GM19351 (cell line): Measurements from ENCODE around the gene PRKCZ.
"Not testable (repeated sequence)": the region's sequence is repeated elsewhere in the genome, so short reads cannot be mapped to it uniquely, and the experiment has no call there.

Experiments used
- ATAC-seq: cut with Tn5 transposase; IDR thresholded peaks from one replicate; pipeline ENCODE4 v1.9.1; 2021; ENCODE audit warnings: mild to moderate bottlenecking, moderate library complexity; ENCODE audit not compliant: unreplicated experiment

PRKCZ gene

DNA sequence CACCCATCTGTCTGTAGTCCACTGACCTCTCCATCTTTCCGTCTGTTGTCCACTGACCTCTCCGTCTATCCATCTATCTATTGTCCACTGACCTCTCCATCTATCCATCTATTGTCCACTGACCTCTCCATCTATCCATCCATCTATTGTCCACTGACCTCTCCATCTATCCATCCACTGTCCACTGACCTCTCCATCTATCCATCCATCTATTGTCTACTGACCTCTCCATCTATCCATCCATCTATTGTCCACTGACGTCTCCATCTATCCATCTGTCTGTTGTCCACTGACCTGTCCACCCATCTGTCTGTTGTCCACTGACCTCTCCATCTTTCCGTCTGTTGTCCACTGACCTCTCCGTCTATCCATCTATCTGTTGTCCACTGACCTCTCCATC is 97.7 kb downstream of the PRKCZ start:
- ATAC-seq = not testable (repeated sequence)

DNA sequence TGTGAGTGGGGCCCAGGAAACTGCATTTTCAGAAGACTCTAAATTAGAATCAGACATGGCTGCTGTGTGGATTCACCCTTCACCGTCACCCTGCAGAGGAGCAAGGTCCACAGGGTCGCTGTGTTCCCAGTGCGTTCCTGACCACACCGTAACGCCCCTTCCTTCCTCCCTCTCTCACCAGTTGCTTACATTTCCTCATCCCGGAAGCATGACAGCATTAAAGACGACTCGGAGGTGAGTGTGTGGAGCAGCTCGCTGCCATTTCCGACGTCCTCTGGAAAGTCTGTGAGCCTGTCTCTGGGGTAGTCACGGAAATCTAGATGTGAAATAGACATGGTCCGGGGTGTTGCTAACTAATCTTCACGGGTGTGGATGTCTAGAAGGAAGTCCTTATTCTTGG is 98.5 kb downstream of the PRKCZ start:
- no peak for ATAC-seq

DNA sequence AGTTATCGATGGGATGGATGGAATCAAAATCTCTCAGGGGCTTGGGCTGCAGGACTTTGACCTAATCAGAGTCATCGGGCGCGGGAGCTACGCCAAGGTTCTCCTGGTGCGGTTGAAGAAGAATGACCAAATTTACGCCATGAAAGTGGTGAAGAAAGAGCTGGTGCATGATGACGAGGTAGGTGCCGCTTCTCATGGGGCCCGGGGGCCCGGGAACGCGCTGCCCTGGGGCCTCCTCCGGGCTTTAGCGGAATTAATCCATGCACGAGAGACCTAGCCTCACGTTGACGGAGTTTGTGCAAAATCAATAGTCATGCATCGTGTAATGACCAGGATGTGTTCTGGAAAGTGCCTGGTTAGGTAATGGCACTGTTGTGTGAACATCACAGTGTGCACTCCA is 100.6 kb downstream of the PRKCZ start:
- ATAC-seq = no peak

DNA sequence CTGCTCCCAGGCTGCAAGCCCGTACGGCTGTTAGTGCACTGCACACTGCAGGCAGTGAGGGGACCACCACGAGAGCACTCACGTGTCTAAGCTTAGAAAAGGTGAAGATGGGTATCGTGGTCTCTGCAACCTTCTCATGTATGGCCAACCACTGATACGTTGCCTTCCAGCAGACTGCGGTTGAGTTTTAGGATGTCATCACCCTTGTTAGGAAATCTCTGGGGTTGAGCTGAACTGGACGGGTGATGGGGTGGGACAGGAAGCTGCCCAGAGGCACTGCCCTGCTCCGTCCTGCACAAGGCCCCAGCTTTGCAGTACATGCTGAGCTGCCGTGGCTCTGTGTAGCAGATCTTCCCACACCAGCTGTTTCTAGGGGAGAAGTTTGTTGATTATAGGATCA is 101.0 kb downstream of the PRKCZ start:
- no peak for ATAC-seq

DNA sequence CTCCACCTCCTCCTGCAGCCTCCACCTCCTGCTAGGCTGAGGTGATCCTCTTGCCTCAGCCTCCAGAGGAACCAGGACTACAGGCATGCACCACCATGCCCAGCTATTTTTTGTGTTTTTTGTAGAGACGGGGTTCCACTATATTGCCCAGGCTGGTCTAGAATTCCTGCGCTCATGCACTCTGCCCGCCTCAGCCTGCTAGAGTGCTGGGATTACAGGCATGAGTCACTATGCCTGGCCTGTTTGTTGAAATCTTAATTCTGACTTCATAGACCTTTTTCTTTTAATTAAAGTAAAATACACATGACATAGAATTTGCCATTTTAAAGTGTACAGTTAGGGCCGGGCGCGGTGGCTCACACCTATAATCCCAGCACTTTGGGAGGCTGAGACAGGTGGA is 101.7 kb downstream of the PRKCZ start:
- no peak for ATAC-seq

DNA sequence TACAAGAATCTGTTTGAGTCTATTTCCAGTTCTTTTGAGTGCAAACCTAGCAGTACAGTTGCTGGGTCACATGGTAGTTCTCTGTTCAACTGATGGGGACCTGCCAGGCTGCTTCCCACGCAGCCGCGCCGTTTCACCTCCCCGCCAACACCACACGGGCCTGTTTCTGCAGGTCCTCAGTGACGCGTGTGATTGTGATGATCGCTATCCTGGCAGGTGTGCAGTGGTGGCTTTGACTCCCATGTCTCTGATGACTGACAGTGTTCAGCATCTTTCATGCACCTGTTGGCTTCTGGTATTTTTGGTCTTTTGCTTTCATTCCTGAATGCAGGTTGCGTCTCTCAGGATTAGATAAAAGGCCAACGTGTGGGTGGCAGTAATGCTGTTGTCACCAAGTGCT is 102.7 kb downstream of the PRKCZ start:
- no peak for ATAC-seq

DNA sequence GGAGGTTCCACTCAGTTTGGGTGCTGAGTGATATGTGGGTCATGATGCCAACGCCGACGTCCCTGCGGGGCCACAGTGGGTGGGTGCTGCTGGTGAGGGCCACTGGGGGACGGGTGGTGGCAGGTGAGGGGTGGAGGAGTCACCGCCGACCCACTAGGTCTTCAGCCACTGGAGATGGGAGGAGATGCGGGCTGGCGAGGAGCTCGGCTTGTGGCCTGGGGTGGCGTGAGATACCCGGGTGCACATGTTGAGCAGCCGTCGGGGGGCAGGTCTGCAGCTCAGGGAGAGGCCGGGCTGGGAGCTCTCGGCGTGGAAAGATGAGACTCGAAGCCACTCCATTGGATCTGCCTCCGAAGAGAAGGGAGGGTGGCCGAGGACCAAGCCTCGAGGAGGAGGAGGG is 103.8 kb downstream of the PRKCZ start:
- ATAC-seq = no peak

DNA sequence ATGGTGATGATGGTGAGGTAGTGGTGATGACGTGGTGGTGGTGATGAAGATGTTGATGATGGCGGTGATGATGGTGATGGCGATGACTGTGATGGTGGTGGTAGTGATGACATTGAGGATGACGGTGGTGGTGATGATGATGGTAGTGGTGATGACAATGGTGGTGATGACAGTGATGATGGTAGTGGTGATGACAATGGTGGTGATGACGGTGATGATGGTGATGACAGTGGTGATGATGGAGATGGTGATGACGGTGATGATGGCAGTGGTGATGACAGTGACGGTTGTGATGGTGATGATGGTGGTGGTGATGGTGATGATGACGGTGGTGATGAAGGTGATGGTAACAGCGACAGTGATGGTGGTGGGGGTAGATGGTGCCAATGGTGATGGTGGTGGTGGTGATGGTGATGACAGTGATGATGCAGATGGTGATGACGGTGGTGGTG is 105.0 kb downstream of the PRKCZ start:
- ATAC-seq = no peak

DNA sequence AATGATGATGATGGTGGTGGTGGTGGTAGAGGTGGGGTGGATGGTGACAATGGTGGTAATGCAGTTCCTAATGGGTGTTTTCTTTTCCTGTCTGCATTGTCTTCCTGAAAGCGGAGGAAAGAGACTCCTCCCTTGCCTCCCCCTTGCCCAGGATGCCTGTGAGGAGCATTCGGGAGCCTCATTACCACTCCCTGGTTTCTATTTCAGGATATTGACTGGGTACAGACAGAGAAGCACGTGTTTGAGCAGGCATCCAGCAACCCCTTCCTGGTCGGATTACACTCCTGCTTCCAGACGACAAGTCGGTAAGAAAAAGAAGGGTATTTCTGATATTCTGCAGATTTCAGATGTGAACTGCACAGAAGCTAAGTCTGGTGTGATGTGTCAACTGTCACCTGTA is 105.6 kb downstream of the PRKCZ start:
- no peak for ATAC-seq

DNA sequence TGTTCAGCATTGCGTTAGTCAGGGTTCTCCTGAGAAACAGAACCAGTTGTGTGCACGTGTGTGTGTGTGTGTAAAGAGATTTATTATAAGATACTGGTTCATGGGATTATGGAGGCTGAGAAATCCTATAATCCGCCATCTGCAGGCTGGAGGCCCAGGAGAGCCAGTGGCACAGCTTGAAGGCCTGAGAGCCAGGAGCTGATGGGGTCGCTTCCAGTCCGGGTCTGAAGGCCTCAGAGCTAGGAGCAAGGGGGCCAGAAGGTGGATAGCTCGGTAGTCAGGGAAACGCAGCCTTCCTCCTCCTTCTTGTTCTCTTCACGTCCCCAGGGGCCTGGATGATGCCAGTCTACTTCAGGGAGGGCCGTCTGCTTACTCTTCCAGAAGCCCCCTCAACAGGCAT is 106.7 kb downstream of the PRKCZ start:
- ATAC-seq = no peak

DNA sequence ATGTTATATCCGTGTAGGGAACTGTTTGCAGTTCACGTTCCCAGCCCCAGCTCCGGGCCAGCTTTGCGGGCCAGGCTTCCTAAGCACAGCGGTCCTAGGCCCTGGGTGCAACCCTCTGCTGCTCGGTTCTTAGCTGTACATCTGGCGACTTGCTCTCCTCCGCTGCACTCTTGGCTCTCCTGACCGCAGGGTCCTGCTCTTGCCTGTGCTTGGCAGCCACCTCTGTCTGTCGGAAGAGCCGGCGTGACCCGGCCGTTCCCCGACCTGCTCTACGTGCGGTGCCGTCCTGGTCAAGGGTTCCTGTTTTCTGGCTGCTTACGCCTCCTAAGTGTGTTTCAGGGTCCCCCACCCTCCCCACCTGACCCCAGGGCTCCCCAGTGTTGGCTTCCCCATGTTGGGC is 107.6 kb downstream of the PRKCZ start:
- no peak for ATAC-seq

DNA sequence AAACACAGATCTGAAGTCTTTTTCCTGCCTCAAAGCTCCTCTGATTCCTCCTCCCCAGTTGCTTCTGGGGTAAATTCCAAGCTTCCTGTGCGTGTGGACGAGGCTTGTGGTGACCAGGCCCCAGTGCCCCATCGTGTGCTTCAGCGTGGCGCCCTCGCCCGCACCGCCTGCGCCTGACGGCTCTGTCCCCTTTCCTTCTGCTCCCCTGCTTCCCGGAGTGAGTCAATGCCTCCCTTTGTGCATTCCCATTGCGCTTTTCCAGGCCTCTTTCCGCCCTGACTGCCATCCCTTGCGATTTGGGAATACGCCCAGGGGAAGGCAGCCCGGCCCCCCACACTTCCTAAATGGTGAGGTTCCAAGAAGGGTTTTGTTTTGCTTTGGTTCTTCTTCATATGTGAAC is 108.1 kb downstream of the PRKCZ start:
- no peak for ATAC-seq

DNA sequence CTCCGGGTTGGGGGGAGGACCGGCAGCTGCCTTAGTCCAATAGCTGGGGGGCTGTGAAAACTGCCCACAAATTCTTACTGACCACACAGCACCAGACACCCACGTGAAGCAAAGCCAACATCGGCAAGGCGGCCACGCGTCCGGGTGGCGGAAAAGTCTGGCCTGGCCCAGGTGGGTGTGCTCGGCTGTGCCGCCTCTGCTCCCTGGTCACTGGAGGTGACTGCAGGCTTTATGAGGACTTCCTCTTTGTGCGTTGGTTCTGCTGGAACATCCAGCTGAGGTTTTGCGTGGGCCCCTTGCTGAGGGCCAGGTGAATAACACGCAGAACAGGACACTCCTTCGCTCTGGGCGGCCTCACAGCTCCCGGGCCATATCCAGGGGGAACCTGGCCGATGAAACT is 108.9 kb downstream of the PRKCZ start:
- no peak for ATAC-seq

DNA sequence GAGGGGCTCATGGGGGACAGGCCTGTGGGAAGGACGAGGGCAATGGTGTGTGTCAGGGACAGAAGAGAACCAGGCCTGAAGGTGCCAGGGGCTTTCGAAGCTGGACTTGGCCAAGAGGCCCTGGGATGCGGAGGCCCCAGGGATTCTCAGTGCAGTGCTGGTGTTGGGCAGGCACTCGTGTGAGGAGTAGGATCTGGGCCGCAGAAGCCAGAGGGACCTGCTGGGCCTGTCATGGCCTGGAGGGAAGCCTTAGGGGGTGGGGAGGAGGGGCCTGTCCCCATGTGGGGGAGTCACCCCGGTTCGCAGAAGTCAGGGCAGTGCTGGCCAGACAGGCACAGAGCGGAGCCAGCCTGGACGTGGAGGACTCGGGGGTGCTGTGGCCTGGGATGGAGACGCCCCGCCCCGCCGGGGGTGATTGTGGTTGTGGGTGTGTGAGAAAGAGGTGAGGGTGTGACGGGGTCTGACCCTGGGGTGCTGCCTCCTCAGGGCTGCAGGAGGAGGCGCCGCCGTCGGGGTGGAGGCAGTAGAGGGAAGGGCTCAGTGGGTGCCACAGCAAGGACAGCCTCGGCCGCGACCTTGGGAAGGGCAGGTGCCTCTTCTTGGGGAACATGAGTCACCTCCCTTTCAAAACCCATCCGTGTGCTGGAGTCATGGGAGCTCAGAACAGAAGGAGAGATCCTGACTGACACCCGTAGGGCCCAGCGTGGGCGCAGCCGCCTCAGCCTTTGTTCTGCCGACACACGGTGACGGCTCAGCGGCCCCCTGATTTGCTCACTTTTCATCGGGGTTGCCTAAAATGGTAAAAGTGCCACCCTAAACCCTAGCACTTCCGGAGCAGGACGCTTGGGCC is 110.5 kb downstream of the PRKCZ start:
- ATAC-seq = no peak

DNA sequence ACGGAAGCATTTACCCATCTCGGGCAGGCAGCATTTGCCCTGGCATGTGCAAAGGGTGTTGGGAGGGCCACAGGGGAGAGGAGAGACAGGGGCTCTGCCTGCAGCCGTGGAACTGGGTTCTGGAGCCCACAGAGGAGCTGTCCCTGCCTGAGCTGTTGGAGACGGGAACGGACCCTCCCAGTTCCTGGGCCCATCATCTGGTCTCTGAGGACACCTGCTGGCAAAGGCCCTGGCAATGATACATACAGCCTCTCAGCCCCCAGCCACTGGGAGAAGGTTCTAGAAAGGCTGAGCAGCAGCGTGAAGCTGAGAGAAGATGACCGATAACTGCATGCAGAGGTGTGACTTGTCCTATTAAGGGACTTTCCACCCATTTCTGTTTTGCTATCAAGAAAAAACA is 113.0 kb downstream of the PRKCZ start:
- no peak for ATAC-seq

DNA sequence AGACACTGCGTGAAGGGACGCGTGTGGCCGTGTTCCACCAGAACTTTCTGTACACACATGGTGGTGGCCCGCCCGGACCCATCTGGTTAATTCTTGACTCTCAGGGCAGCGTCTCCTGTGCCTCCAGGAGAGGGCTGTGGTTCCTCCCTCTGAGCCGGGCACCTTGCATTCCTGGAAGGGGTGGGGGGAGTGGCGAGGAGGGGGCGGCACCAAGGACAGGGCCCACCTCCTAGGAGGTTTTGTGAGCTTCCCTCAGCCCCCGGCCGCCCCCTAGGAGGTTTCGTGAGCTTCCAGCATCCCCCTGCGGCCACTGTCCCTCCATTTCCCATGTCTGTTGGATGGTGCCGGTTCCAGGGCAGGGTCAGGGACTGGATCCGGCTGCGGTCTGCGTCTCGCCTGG is 115.4 kb downstream of the PRKCZ start:
- no peak for ATAC-seq

DNA sequence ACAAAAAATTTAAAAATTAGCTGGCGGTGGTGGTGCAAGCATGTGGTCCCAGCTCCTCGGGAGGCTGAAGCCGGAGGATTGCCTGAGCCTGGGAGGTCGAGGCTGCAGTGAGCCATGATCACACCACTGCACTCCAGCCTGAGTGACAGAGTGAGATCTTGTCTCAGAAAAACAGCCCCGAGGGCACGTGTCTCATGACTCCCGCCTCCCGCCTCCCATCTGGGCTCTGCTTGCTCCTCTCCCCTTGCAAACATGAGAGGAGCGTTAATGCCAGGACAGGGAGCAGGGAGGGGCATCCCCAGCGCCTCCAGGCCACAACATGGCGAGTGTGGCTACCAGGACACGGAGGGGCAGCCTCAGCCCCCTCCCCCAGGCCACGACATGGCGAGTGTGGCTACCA is 116.0 kb downstream of the PRKCZ start:
- no peak for ATAC-seq

DNA sequence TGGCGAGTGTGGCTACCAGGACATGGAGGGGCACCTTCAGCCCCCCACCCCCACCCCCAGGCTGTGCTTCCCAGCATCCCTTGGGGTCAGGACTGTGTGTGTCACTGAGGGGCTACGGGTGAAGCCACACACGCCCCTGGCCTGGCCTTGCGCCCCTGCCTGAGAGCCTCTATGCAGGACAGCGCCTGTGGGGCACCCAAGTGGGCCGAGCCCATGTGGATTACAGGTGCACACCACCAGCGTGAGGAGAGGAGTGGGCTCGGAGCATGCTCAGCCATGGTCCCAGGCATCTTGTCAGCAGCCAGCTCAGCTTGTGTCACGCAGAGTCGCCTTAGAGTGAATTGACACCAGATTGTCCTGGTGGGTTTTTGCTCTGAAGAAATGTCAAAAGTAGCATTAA is 116.5 kb downstream of the PRKCZ start:
- ATAC-seq = no peak

DNA sequence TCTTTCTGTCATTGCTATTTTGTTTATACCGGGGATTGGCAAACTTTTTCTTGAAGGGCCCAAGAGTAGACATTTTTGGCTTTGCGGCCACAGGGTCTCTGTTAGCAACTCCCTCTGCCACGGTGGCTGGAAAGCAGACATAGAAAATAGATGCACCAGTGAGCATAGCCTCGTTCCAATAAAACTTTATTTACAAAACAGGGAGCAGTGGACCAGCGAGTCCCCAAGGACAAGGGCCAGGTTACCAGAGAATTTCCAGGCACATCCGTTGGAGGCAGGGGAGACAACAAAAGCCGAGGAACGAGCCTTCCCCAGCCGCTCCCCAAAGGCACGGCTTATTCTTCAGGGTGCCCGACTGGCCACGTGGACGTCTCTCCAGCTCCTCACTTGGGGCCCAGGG is 117.9 kb downstream of the PRKCZ start:
- ATAC-seq = no peak

DNA sequence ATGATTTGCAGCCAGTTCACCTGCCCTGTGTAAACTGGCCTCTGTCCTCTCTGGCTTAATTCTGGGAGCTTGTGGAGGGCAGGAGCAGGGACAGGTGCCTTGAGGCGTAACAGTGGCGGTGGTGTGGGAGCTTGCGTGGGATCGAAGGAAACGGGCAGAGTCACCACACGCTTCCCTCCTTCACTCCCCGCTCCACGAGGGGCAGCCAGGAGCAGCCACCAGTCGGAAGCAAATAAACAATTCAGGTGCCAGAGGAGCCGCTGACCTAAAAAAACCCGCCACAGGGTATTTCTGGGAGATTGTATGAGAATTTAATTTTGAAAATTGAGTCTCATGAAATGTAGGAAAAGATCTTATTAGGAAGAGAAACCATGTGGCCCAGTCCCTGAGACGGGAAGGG is 118.3 kb downstream of the PRKCZ start:
- no peak for ATAC-seq

DNA sequence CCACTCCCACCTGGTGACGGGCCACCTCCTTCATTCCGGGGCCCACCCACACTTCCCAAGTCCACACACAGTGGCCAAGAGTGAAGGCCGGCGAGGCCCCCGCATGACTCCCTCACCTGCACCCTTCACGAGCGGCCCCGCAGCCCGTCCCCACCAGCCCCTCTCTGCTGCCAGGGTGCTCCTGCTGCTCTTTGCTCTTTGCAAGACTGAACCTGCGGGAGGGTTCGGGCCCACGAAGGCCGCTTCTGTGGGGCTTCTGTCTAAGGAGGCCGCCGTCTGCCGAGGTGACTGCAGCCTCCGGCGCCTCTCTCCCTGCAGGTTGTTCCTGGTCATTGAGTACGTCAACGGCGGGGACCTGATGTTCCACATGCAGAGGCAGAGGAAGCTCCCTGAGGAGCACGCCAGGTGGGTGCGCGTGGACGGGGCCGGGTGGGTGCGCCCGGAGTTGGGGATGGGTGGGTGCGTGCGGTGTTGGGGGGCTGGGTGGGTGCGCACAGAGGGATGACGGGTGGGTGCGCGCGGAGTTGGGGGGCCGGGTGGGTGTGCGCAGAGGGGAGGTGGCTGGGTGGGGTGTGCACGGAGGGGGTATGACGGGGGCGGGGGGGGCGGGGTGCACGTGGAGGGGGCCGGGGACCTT is 119.1 kb downstream of the PRKCZ start:
- no peak for ATAC-seq

DNA sequence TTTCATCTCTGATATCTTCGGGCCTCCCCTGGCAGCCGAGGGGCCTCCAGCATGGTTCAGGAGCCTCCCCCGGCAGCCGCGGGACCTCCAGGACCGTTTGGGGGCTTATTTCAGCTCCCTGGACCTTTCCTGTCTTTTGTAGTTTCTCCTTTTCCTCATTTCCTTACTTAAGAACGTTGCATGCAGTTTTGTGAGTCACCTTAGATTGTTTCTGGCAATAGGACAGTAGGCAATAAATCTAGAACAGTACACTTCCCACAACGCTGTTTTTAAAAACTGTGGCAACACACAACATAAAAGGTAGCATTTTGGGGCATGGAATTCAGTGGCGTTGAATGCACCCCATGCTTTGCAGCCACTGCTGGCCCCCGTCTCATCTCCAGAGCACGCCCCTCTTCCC is 120.0 kb downstream of the PRKCZ start:
- no peak for ATAC-seq

DNA sequence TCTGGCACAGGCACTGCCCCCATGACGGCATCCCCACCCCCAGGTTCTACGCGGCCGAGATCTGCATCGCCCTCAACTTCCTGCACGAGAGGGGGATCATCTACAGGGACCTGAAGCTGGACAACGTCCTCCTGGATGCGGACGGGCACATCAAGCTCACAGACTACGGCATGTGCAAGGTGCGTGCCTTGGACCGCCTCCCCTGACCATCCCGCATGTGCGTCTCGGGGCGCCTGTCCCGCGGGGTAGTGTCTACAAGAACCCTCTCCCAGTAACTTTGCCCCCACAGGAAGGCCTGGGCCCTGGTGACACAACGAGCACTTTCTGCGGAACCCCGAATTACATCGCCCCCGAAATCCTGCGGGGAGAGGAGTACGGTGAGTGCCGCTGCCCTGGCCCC is 121.8 kb downstream of the PRKCZ start:
- no peak for ATAC-seq
